Stomach (tissue), 4 donors: ENCODE results near the gene RHOBTB1.

Experiments used
- EP300 ChIP-seq: sonication (generic); formaldehyde crosslinking; IDR thresholded peaks from one replicate; pipeline ENCODE4 v1.6.1; 2017; ENCODE audit warnings: antibody characterized with exemption
- POLR2A ChIP-seq, 4 donors: fragments of 450-650 bp; IDR thresholded peaks; one replicate each; pipeline ENCODE4 v1.6.1; 2016; ENCODE audit warnings: antibody characterized with exemption in 4 of 4, control low read depth in 2 of 4, mild to moderate bottlenecking in 1 of 4, moderate library complexity in 1 of 4
- POLR2AphosphoS5 ChIP-seq, 3 donors: sonication (generic); formaldehyde crosslinking; IDR thresholded peaks; one replicate each; pipeline ENCODE4 v1.6.1; 2016; ENCODE audit warnings: antibody characterized with exemption in 3 of 3
- TF ChIP-seq, protein P1 (sequence below), 7 experiments: fragments of 450-650 bp in 4 of 7; fragments of 200-600 bp in 3 of 7; sonication (generic) in 3 of 7; IDR thresholded peaks; one replicate each; pipeline ENCODE4 v1.5.1; 2016 to 2019; ENCODE audit warnings: antibody characterized with exemption in 7 of 7, control low read depth in 2 of 7, mild to moderate bottlenecking in 1 of 7

- TF ChIP-seq, protein P1, sequence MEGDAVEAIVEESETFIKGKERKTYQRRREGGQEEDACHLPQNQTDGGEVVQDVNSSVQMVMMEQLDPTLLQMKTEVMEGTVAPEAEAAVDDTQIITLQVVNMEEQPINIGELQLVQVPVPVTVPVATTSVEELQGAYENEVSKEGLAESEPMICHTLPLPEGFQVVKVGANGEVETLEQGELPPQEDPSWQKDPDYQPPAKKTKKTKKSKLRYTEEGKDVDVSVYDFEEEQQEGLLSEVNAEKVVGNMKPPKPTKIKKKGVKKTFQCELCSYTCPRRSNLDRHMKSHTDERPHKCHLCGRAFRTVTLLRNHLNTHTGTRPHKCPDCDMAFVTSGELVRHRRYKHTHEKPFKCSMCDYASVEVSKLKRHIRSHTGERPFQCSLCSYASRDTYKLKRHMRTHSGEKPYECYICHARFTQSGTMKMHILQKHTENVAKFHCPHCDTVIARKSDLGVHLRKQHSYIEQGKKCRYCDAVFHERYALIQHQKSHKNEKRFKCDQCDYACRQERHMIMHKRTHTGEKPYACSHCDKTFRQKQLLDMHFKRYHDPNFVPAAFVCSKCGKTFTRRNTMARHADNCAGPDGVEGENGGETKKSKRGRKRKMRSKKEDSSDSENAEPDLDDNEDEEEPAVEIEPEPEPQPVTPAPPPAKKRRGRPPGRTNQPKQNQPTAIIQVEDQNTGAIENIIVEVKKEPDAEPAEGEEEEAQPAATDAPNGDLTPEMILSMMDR (IDR thresholded peaks at IDR 0.05) = no peak
- TF ChIP-seq POLR2A (IDR thresholded peaks at IDR 0.05) (no peak), POLR2AphosphoS5 (IDR thresholded peaks at IDR 0.05) (no peak), EP300 (no peak)
Measured at GRCh38 chr10:60842694-60843093, 101.3 kb downstream of the RHOBTB1 start.
